GM19463 (cell line): ENCODE results near the gene ZACN.
"Not testable (repeated sequence)": the region's sequence is repeated elsewhere in the genome, so short reads cannot be mapped to it uniquely, and the experiment has no call there.

Experiments
- ATAC-seq: cut with Tn5 transposase; IDR thresholded peaks from one replicate; pipeline ENCODE4 v1.9.1; 2021; ENCODE audit warnings: mild to moderate bottlenecking, moderate library complexity; ENCODE audit not compliant: unreplicated experiment

The ZACN gene

GRCh38 chr17:76078860-76079534 is at the start of gene ZACN:
ZACN (plus strand) TSS chr17:76079182; CDS start chr17:76079265, 83 bp downstream.
- ATAC-seq = no peak

GRCh38 chr17:76032073-76032779 is 46.8 kb upstream of the ZACN start:
- no peak for ATAC-seq

GRCh38 chr17:76032780-76033108 is 46.2 kb upstream of the ZACN start:
- ATAC-seq = no peak

- no peak for ATAC-seq
Measured at GRCh38 chr17:76033139-76033538, 45.8 kb upstream of the ZACN start.

- ATAC-seq = no peak
Measured at GRCh38 chr17:76034428-76035350, 44.3 kb upstream of the ZACN start.

- no peak for ATAC-seq
Measured at GRCh38 chr17:76036497-76037261, 42.3 kb upstream of the ZACN start.

GRCh38 chr17:76038050-76038449 is 40.9 kb upstream of the ZACN start:
- no peak for ATAC-seq

GRCh38 chr17:76039121-76039520 is 39.9 kb upstream of the ZACN start:
- no peak for ATAC-seq

- no peak for ATAC-seq
Measured at GRCh38 chr17:76040376-76040775, 38.6 kb upstream of the ZACN start.

GRCh38 chr17:76042868-76043267 is 36.1 kb upstream of the ZACN start:
- not testable (repeated sequence) for ATAC-seq

- not testable (repeated sequence) for ATAC-seq
Measured at GRCh38 chr17:76044475-76045007, 34.4 kb upstream of the ZACN start.

- no peak for ATAC-seq
Measured at GRCh38 chr17:76046064-76046463, 32.9 kb upstream of the ZACN start.

GRCh38 chr17:76048025-76048605 is 30.9 kb upstream of the ZACN start:
- ATAC-seq = no peak

- ATAC-seq = no peak
Measured at GRCh38 chr17:76048711-76049110, 30.3 kb upstream of the ZACN start.

GRCh38 chr17:76049239-76049638 is 29.7 kb upstream of the ZACN start:
- no peak for ATAC-seq

- no peak for ATAC-seq
Measured at GRCh38 chr17:76049836-76050537, 29.0 kb upstream of the ZACN start.

GRCh38 chr17:76050538-76051467 is 28.2 kb upstream of the ZACN start:
- ATAC-seq = no peak

GRCh38 chr17:76051561-76051960 is 27.4 kb upstream of the ZACN start:
- ATAC-seq = no peak
